Psoas muscle (tissue), 8 donors: ENCODE measurements around the gene IL36G. TPM values are rescaled to one million over a fixed set of nuclear protein-coding genes. Genes with fewer than 3 reads are reported as not detected.

ENCODE experiments used
- ATAC-seq, 4 donors: fragments of 200-7000 bp; cut with Tn5 transposase; one replicate each; pipeline ENCODE4 v1.9.1; 2020; ENCODE audit warnings: moderate library complexity in 3 of 4, mild to moderate bottlenecking in 2 of 4
- DNase-seq, 2 donors: peaks; one replicate each; pipeline ENCODE4 v3.0.0-alpha.2; 2020
- H3K27ac ChIP-seq: fragments of 200-600 bp; one replicate; pipeline ENCODE4 v1.8.0; 2022
- H3K27me3 ChIP-seq, 3 donors: fragments of 200-600 bp in 1 of 3; one replicate each; pipeline versions ENCODE4 v1.6.1 to v1.8.0; 2013 to 2022; ENCODE audit warnings: low read length in 2 of 3, mild to moderate bottlenecking in 2 of 3, moderate library complexity in 1 of 3; ENCODE audit not compliant: insufficient read depth in 3 of 3
- H3K36me3 ChIP-seq, 2 donors: fragments of 200-600 bp in 1 of 2; one replicate each; pipeline versions ENCODE4 v1.6.1 to v1.8.0; 2013 to 2022; ENCODE audit warnings: low read depth in 1 of 2, mild to moderate bottlenecking in 1 of 2, moderate library complexity in 1 of 2; ENCODE audit not compliant: insufficient read depth in 1 of 2
- H3K4me1 ChIP-seq: fragments of 200-600 bp; one replicate; pipeline ENCODE4 v1.8.0; 2022
- H3K4me3 ChIP-seq: fragments of 200-600 bp; one replicate; pipeline ENCODE4 v1.8.0; 2022; ENCODE audit warnings: mild to moderate bottlenecking
- H3K9me3 ChIP-seq: fragments of 200-600 bp; one replicate; pipeline ENCODE4 v1.8.0; 2022
- WGBS, 3 donors: extraction: QIAGEN DNeasy Blood & Tissue Kit; methylation state at CpG; one replicate each; pipeline versions ENCODE4 v1.1.6 to v1.1.7; 2013; 5-methylcytosine and 5-hydroxymethylcytosine counted together
- intact Hi-C, 2 donors: fragments of 100-400 bp; cut with DNase I; formaldehyde crosslinking; loops; one replicate each; pipeline versions ENCODE4 v1.11.0 to v1.14.2; 2022
- polyA plus RNA-seq, 3 donors: library from polyadenylated mRNA; stranded (reverse); fragments of 200-250 nt; gene quantifications; one replicate each; pipeline ENCODE4 v1.2.3, GENCODE V29; 2013
- total RNA-seq, 4 donors: library from RNA; stranded (reverse); fragmentation: NEBNext Ultra II Directional in 2 of 4; extraction: Animal tissue kit (Norgen Biotek cat#: 25700) in 2 of 4; gene quantifications; one replicate each; pipeline versions ENCODE4 v1.2.1 to v1.2.4, GENCODE V29; 2021 to 2023
- TF ChIP-seq, protein P1 (sequence below): fragments of 200-600 bp; IDR thresholded peaks from one replicate; pipeline ENCODE4 v1.8.0; 2022; ENCODE audit warnings: antibody characterized with exemption
- donor health status: healthy with polysubstance abuse.
- donor health status: DM: no; HTN: no; CAD: no; lungs with moderate emphysema.
- donor health status: Bipolar disorder and iron deficiency.
- donor health status: healthy.
- donor health status: DM: yes; HTN: yes; CAD: no.
- donor health status: DM: no; HTN: no; CAD: no.
- donor health status: DM: no; HTN: no; CAD: no.
- donor health status: DM: yes; HTN: yes; CAD: no.

The IL36G gene
- total and polyA plus RNA-seq, 7 donors, result not detected

DNA sequence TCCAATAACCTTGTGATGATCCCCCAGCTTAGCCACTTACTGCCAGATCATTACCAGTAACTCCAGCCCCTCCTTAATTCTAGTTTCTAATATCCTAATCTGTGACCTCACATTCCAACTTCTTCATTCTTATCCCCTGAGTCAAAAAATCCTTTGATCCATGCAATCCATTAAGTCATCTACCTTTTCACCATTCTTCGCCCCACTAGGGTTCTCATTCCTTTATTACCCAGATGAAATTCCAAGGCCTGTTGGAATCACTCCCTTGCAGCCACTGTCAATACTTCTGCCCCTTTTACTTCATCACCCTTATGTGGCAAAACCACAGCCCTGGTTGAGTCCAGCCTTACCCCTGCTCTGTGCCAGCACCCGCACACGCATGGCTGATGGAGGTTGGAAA lies 20.3 kb upstream of the IL36G start:
- ATAC-seq (no peak), DNase-seq (no peak)
- peaks cover 0 to 6% (median 0%) of the 10 kb centered on the region in 3 donors for H3K27me3 ChIP-seq
- H3K27ac ChIP-seq, result no peak overlapping the region
- TF ChIP-seq, protein P1, sequence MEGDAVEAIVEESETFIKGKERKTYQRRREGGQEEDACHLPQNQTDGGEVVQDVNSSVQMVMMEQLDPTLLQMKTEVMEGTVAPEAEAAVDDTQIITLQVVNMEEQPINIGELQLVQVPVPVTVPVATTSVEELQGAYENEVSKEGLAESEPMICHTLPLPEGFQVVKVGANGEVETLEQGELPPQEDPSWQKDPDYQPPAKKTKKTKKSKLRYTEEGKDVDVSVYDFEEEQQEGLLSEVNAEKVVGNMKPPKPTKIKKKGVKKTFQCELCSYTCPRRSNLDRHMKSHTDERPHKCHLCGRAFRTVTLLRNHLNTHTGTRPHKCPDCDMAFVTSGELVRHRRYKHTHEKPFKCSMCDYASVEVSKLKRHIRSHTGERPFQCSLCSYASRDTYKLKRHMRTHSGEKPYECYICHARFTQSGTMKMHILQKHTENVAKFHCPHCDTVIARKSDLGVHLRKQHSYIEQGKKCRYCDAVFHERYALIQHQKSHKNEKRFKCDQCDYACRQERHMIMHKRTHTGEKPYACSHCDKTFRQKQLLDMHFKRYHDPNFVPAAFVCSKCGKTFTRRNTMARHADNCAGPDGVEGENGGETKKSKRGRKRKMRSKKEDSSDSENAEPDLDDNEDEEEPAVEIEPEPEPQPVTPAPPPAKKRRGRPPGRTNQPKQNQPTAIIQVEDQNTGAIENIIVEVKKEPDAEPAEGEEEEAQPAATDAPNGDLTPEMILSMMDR, result no peak
- WGBS, 3 donors, result 89 to 95% (median 95%) methylated on average over 3 of the region's 3 CpGs
- H3K36me3 ChIP-seq, result no peaks in the 10 kb centered on the region
- no peak overlapping the region for H3K4me3 ChIP-seq
- no peaks in the 10 kb centered on the region for H3K9me3 ChIP-seq
- intact Hi-C loops, result loop anchor here in 1 of 2 donors (10.0 kb wide), 1 partner anchor 353 kb away; no protein-coding TSS in a partner anchor
- no peaks in the 10 kb centered on the region for H3K4me1 ChIP-seq

DNA sequence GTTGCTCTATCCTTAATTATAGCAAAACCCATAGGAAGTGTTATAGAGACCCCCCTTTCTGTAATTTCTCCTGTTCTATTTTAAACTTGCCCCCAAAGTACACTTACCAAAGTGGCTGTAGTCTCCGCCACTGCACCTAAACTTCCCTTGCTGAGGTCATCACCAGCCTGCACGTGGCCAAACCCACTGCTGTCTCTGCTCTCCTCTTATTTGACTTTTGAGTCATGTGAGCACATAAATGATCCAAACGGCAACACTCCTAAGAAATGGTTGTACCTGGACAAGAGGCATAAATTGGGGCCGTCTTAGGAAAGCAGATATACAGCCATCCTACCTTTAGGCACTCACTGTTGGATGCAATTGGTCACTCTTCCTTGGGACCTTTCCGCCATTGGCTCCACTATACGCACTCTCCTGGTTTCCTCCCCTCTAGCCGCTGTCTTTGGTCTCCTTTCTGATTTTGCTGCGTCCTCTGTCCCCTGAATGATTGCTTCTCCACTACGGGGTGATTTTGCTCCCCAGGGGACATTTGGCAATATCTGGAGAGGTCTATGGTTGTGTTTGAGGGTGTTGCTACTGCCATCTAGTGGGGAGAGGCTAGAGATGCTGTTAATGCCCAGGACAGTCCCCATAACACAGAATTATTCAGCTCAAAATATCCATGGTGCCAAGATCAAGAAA lies 19.2 kb upstream of the IL36G start:
- Histone ChIP-seq H3K27me3 (peaks cover 0 to 6% (median 0%) of the 10 kb centered on the region in 3 donors), H3K36me3 (no peaks in the 10 kb centered on the region), H3K4me3 (no peak overlapping the region), H3K4me1 (no peaks in the 10 kb centered on the region), H3K27ac (no peak overlapping the region), H3K9me3 (no peaks in the 10 kb centered on the region)
- ATAC-seq (peak in 1 of 4 donors; percentile 41), DNase-seq (no peak)
- intact Hi-C loops, result loop anchor here in 1 of 2 donors (2.0 to 10.0 kb wide), 2 partner anchors 210 to 354 kb away; no protein-coding TSS in a partner anchor
- TF ChIP-seq, protein P1, result peak; percentile 55
- WGBS, 3 donors, result 46 to 53% (median 52%) methylated on average over 8 to 9 of the region's 9 CpGs

DNA sequence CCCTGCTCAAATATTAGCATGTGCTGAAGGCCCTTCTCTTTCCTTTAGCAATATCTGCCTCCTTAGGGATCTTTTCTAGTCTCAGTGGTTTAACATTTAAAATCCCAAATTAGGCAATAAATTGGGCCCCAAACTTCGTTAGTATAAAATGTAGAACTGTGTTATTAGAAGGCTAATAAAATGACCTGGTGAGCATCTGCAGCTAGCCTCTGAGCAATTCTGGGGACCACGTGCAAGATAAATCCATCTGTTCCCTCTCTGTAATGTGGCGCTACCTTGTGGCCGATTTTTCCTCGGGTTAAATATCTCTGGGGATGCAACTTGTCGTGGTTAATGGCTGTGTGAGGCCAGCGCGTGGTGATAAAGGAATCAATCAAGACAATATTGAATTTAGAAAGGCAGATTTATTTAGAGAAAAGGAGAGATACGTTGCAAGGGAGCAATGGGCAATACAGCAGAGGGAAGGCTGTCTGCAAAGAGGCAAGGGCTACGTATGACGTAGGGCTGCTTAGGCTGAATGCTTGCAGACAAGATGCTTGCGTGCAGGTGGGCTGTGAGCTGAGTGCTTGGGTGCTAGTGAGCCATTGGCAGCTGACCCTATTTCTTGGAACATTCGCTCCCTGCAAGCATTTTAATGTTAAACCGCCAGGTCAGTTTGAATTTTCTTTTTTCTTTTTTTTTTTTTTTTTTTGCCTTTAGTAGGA lies 18.5 kb upstream of the IL36G start:
- DNase-seq (no peak), ATAC-seq (no peak)
- WGBS, 3 donors, result 60 to 67% (median 64%) methylated on average over 14 of the region's 14 CpGs
- Histone ChIP-seq H3K9me3 (no peaks in the 10 kb centered on the region), H3K36me3 (no peaks in the 10 kb centered on the region), H3K4me1 (no peaks in the 10 kb centered on the region), H3K4me3 (no peak overlapping the region), H3K27ac (no peak overlapping the region), H3K27me3 (peaks cover 0 to 6% (median 0%) of the 10 kb centered on the region in 3 donors)
- intact Hi-C loops, result loop anchor here in 1 of 2 donors (2.0 to 10.0 kb wide), 2 partner anchors 210 to 354 kb away; no protein-coding TSS in a partner anchor
- TF ChIP-seq, protein P1, result no peak

DNA sequence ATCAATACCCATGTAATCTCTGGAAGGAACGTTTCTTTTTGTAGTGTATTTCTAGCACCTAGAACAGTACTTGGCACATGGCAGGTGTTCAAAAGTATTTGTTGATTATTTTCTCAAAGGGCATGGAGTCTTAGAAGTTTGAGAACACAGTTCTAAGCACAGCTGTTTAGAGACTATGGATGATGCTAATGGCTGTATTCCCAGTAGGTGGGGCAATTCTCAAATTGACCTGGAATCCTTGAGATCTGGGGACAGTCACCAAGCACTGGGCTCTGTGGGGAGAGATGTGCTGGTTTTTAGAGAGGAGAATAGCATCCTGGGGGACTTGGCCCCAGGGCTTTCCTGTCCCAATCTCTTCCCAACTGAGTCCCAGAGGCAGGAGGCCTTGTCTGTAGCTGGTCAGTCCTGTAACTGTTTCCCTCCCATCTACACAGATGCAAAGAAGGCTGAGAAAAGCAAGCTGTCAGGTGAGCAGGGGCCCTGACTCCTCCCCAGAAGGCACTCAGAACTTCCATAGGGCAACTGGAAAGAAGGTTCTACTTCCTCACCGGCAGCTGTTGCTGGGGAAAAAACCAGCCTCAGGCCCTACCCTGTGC lies 17.5 kb upstream of the IL36G start:
- ATAC-seq, result no peak
- intact Hi-C loops, result no loop called here
- H3K36me3 ChIP-seq, result no peaks in the 10 kb centered on the region
- no peaks in the 10 kb centered on the region for H3K4me1 ChIP-seq
- WGBS, 3 donors, result 32 to 73% (median 67%) methylated on average over 2 of the region's 2 CpGs
- H3K4me3 ChIP-seq, result no peak overlapping the region
- no peak overlapping the region for H3K27ac ChIP-seq
- peaks cover 0 to 4% (median 0%) of the 10 kb centered on the region in 3 donors for H3K27me3 ChIP-seq
- TF ChIP-seq, protein P1, result no peak
- no peaks in the 10 kb centered on the region for H3K9me3 ChIP-seq
- no peak for DNase-seq
